HEK293T (cell line): Measurements from ENCODE around the gene TTBK1.

Source experiments
- CTCF ChIA-PET: fragments of 350-600 bp; formaldehyde crosslinking; extraction: SDS; loops from one replicate; lab custom pipeline; 2021; ENCODE audit warnings: antibody characterized with exemption, inconsistent platforms; lab: Yijun Ruan, JAX
- POLR2A ChIA-PET: fragments of 350-600 bp; formaldehyde crosslinking; extraction: SDS; loops from one replicate; lab custom pipeline; 2020; ENCODE audit warnings: antibody characterized with exemption, inconsistent platforms; lab: Yijun Ruan, JAX
- DNase-seq: peaks from one replicate; pipeline ENCODE4 v3.0.0; 2012; ENCODE audit warnings: mixed read lengths; ENCODE audit errors: extremely low spot score
- ARNT ChIP-seq: fragments of 450-650 bp; IDR thresholded peaks from 2 replicates; pipeline ENCODE4 v1.6.1; 2017; ENCODE audit warnings: mild to moderate bottlenecking
- BHLHE40 ChIP-seq: fragments of 450-650 bp; IDR thresholded peaks from 2 replicates; pipeline ENCODE4 v1.6.1; 2016; ENCODE audit warnings: mild to moderate bottlenecking, moderate library complexity, borderline replicate concordance
- CTBP1 ChIP-seq: fragments of 450-650 bp; IDR thresholded peaks from 2 replicates; pipeline ENCODE4 v1.6.1; 2016; ENCODE audit warnings: borderline replicate concordance
- ELF4 ChIP-seq: fragments of 450-650 bp; IDR thresholded peaks from 2 replicates; pipeline ENCODE4 v1.6.1; 2017; ENCODE audit warnings: antibody characterized with exemption
- FOXA1 ChIP-seq: fragments of 450-650 bp; IDR thresholded peaks from 2 replicates; pipeline ENCODE4 v1.6.1; 2016; ENCODE audit warnings: mild to moderate bottlenecking
- FOXK2 ChIP-seq: fragments of 450-650 bp; IDR thresholded peaks from 2 replicates; pipeline ENCODE4 v1.6.1; 2016; ENCODE audit warnings: mild to moderate bottlenecking
- FOXM1 ChIP-seq: fragments of 450-650 bp; IDR thresholded peaks from 2 replicates; pipeline ENCODE4 v1.6.1; 2017; ENCODE audit warnings: mild to moderate bottlenecking, borderline replicate concordance
- HDGF ChIP-seq: fragments of 450-650 bp; IDR thresholded peaks from 2 replicates; pipeline ENCODE4 v1.6.1; 2017; ENCODE audit warnings: antibody characterized with exemption, borderline replicate concordance
- L3MBTL2 ChIP-seq: fragments of 450-650 bp; conservative IDR thresholded peaks from 2 replicates; pipeline ENCODE4 v1.6.1; 2016; ENCODE audit warnings: mild to moderate bottlenecking
- LEF1 ChIP-seq: fragments of 450-650 bp; IDR thresholded peaks from 2 replicates; pipeline ENCODE4 v1.6.1; 2017; ENCODE audit warnings: mild to moderate bottlenecking, borderline replicate concordance
- NFRKB ChIP-seq: fragments of 450-650 bp; IDR thresholded peaks from 2 replicates; pipeline ENCODE4 v1.6.1; 2016; ENCODE audit warnings: mild to moderate bottlenecking, moderate library complexity
- PKNOX1 ChIP-seq: fragments of 450-650 bp; IDR thresholded peaks from 2 replicates; pipeline ENCODE4 v1.6.1; 2016
- SP1 ChIP-seq: fragments of 450-650 bp; IDR thresholded peaks from 2 replicates; pipeline ENCODE4 v1.6.1; 2017
- SUZ12 ChIP-seq: fragments of 450-650 bp; IDR thresholded peaks from 2 replicates; pipeline ENCODE4 v1.6.1; 2016; ENCODE audit warnings: mild to moderate bottlenecking
- TARDBP ChIP-seq: fragments of 450-650 bp; IDR thresholded peaks from 2 replicates; pipeline ENCODE4 v1.6.1; 2016
- ZNF384 ChIP-seq: fragments of 450-650 bp; IDR thresholded peaks from 2 replicates; pipeline ENCODE4 v1.6.1; 2016

Gene TTBK1

GRCh38 chr6:43219814-43220213 is 23.5 kb upstream of the TTBK1 start:
- no peak for DNase-seq
- CTCF ChIA-PET: no interaction called here
- POLR2A ChIA-PET: interaction anchor here (0.7 to 2.4 kb wide), 3 partner anchors 10 to 27 kb away, joined by 3 to 11 read pairs (median 7); partner anchors contain the start of gene DNPH1

GRCh38 chr6:43220439-43220951 is 22.8 kb upstream of the TTBK1 start:
- ChIA-PET CTCF (no interaction called here), POLR2A (interaction anchor here (0.6 to 2.4 kb wide), 5 partner anchors 9 to 26 kb away, joined by 3 to 11 read pairs (median 3); partner anchors contain the start of gene DNPH1)
- no peak for DNase-seq
- TF ChIP-seq LEF1 (no peak), TARDBP (no peak), FOXA1 (no peak), FOXM1 (no peak), ARNT (no peak), L3MBTL2 (no peak), CTBP1 (no peak), HDGF (no peak), SP1 (no peak), FOXK2 (no peak), PKNOX1 (no peak), BHLHE40 (no peak), ZNF384 (no peak), SUZ12 (no peak), ELF4 (no peak)

More at GRCh38 chr6:43219814-43220213, 23.5 kb upstream of the TTBK1 start:
- TF ChIP-seq CTBP1 (no peak), LEF1 (no peak), ELF4 (no peak), NFRKB (no peak), L3MBTL2 (no peak), FOXK2 (no peak), PKNOX1 (no peak), HDGF (no peak)

- CTCF ChIA-PET: no interaction called here
- no peak for DNase-seq
- no peak for TF ChIP-seq L3MBTL2
- TF ChIP-seq ELF4: no peak
- no peak for TF ChIP-seq FOXM1
- TF ChIP-seq SUZ12: no peak
- no peak for TF ChIP-seq FOXK2
- TF ChIP-seq ARNT: no peak
- TF ChIP-seq ZNF384: no peak
- no peak for TF ChIP-seq SP1
- TF ChIP-seq TARDBP: no peak
- no peak for TF ChIP-seq CTBP1
- no peak for TF ChIP-seq LEF1
- TF ChIP-seq FOXA1: no peak
- no peak for TF ChIP-seq HDGF
- no peak for TF ChIP-seq PKNOX1
- TF ChIP-seq BHLHE40: no peak
- no peak for TF ChIP-seq NFRKB
- POLR2A ChIA-PET: interaction anchor here (0.6 to 2.4 kb wide), 5 partner anchors 8 to 30 kb away, joined by 3 to 11 read pairs (median 4); partner anchors contain the start of gene DNPH1
These were observed 22.0 kb upstream of the TTBK1 start for GRCh38 chr6:43221046-43221972.

- TF ChIP-seq HDGF: no peak
- TF ChIP-seq ARNT: no peak
- TF ChIP-seq SP1: no peak
- TF ChIP-seq BHLHE40: no peak
- TF ChIP-seq TARDBP: no peak
- TF ChIP-seq ZNF384: no peak
- TF ChIP-seq ELF4: no peak
- TF ChIP-seq PKNOX1: no peak
- no peak for TF ChIP-seq SUZ12
- TF ChIP-seq CTBP1: no peak
- ChIA-PET POLR2A (interaction anchor here (0.7 to 1.4 kb wide), 4 partner anchors 14 to 31 kb away, joined by 3 to 4 read pairs (median 3); no protein-coding TSS in a partner anchor), CTCF (no interaction called here)
- no peak for DNase-seq
These were observed 20.7 kb upstream of the TTBK1 start for GRCh38 chr6:43222418-43223059.

GRCh38 chr6:43223175-43223574 is 20.1 kb upstream of the TTBK1 start:
- TF ChIP-seq FOXM1 (no peak), TARDBP (no peak), ZNF384 (no peak), NFRKB (no peak), SP1 (no peak), CTBP1 (no peak), PKNOX1 (no peak), LEF1 (no peak)
- no peak for DNase-seq
- ChIA-PET CTCF (no interaction called here), POLR2A (interaction anchor here (0.7 to 1.3 kb wide), 3 partner anchors 15 to 28 kb away, joined by 3 read pairs; no protein-coding TSS in a partner anchor)
